CD8-positive, alpha-beta memory T cell (primary cell): ENCODE data around the gene RGS7BP. TPM values are rescaled to one million over a fixed set of nuclear protein-coding genes. Genes with fewer than 3 reads are reported as not detected.

Source experiments
- CTCF ChIA-PET: fragments of 350-600 bp; sonication (Branson Sonifier 250); formaldehyde crosslinking; loops from one replicate; lab custom pipeline; 2021; ENCODE audit warnings: antibody characterized with exemption; lab: Charles Lee
- POLR2A ChIA-PET: fragments of 350-600 bp; sonication (Branson Sonifier 250); formaldehyde crosslinking; loops from one replicate; lab custom pipeline; 2021; ENCODE audit warnings: antibody characterized with exemption; lab: Charles Lee
- DNase-seq, 5 donors: peaks; one replicate each; pipeline versions ENCODE4 v3.0.0 to v3.0.0-alpha.2; 2020 to 2022; ENCODE audit warnings: mixed read lengths in 1 of 5
- H3K27ac ChIP-seq: one replicate; pipeline ENCODE4 v1.7.0; 2013; ENCODE audit warnings: low read depth, mild to moderate bottlenecking, low read length, moderate library complexity
- H3K27me3 ChIP-seq: 2 replicates; pipeline ENCODE4 v1.7.0; 2013; ENCODE audit warnings: low read length, mild to moderate bottlenecking; ENCODE audit not compliant: insufficient read depth, poor library complexity, severe bottlenecking
- H3K36me3 ChIP-seq: 2 replicates; pipeline ENCODE4 v1.7.0; 2013; ENCODE audit warnings: mild to moderate bottlenecking, low read length, moderate library complexity; ENCODE audit not compliant: insufficient read depth
- H3K4me1 ChIP-seq: 2 replicates; pipeline ENCODE4 v1.7.0; 2013; ENCODE audit warnings: mild to moderate bottlenecking, low read length, moderate library complexity; ENCODE audit not compliant: insufficient read depth
- H3K4me3 ChIP-seq: 2 replicates; pipeline ENCODE4 v1.7.0; 2013; ENCODE audit warnings: mild to moderate bottlenecking, low read length
- H3K9me3 ChIP-seq: 2 replicates; pipeline ENCODE4 v1.7.0; 2013; ENCODE audit warnings: mild to moderate bottlenecking, low read length
- H3K27ac Mint-ChIP-seq, 8 donors: one replicate each; pipeline ENCODE4 v1.8.0; 2020 to 2021; ENCODE audit warnings: mixed read lengths in 8 of 8, mild to moderate bottlenecking in 6 of 8, inconsistent platforms in 3 of 8, moderate library complexity in 3 of 8
- H3K27me3 Mint-ChIP-seq, 2 donors: one replicate each; pipeline ENCODE4 v1.8.0; 2020 to 2021; ENCODE audit warnings: mixed read lengths in 2 of 2, mild to moderate bottlenecking in 1 of 2, moderate library complexity in 1 of 2
- H3K36me3 Mint-ChIP-seq, 3 donors: one replicate each; pipeline ENCODE4 v1.8.0; 2020 to 2021; ENCODE audit warnings: mixed read lengths in 3 of 3, inconsistent platforms in 1 of 3, mild to moderate bottlenecking in 1 of 3
- H3K4me1 Mint-ChIP-seq, 3 donors: one replicate each; pipeline ENCODE4 v1.8.0; 2020 to 2021; ENCODE audit warnings: mixed read lengths in 3 of 3, inconsistent platforms in 1 of 3, mild to moderate bottlenecking in 1 of 3
- H3K4me3 Mint-ChIP-seq, 7 donors: one replicate each; pipeline ENCODE4 v1.8.0; 2020 to 2021; ENCODE audit warnings: mixed read lengths in 7 of 7, mild to moderate bottlenecking in 6 of 7, moderate library complexity in 4 of 7, inconsistent platforms in 2 of 7
- H3K9me3 Mint-ChIP-seq, 5 donors: one replicate each; pipeline ENCODE4 v1.8.0; 2020 to 2022; ENCODE audit warnings: mixed read lengths in 5 of 5, mild to moderate bottlenecking in 3 of 5, moderate library complexity in 2 of 5, inconsistent platforms in 1 of 5
- polyA plus RNA-seq: library from polyadenylated mRNA; unstranded; fragments of 300-500 nt; fragmentation: Illumina TruSeq; gene quantifications from one replicate; pipeline ENCODE4 v1.2.3, GENCODE V29; 2021
- total RNA-seq, 2 experiments: library from RNA; stranded (reverse); gene quantifications; one replicate each; pipeline ENCODE4 v1.2.3, GENCODE V29; 2021

Gene RGS7BP
- total RNA-seq (not detected), polyA plus RNA-seq (0.40 TPM)

- H3K27me3 Mint-ChIP-seq, result peaks cover 19 to 40% of the 10 kb centered on the region in 2 donors
- Histone ChIP-seq H3K4me3 (no peak within 1 kb of the TSS), H3K27me3 (peaks cover 4% of the 10 kb centered on the region), H3K27ac (no peak within 1 kb of the TSS), H3K4me1 (no peaks in the 10 kb centered on the region), H3K36me3 (no peaks in the 10 kb centered on the region), H3K9me3 (no peaks in the 10 kb centered on the region)
- H3K36me3 Mint-ChIP-seq, result no peaks in the 10 kb centered on the region
- peak within 1 kb of the TSS in 2 of 8 donors; percentile 6 to 26 for H3K27ac Mint-ChIP-seq
- H3K4me3 Mint-ChIP-seq, result peak within 1 kb of the TSS in 6 of 7 donors; percentile 65 to 83 (median 69)
- H3K9me3 Mint-ChIP-seq, result peaks cover 0 to 8% (median 0%) of the 10 kb centered on the region in 5 donors
- peaks cover 5 to 8% (median 6%) of the 10 kb centered on the region in 3 donors for H3K4me1 Mint-ChIP-seq
- no peak for DNase-seq
- CTCF ChIA-PET, result no interaction called here
- POLR2A ChIA-PET, result no interaction called here
Measured at GRCh38 chr5:64505769-64506566, at the start of gene RGS7BP. Gene RGS7BP, plus strand, starts transcription at chr5:64506015. Its CDS starts 610 bp downstream, at chr5:64506625.

GRCh38 chr5:64457846-64458245, 48.0 kb upstream of the RGS7BP start:
- Histone ChIP-seq H3K9me3 (no peaks in the 10 kb centered on the region), H3K4me1 (no peaks in the 10 kb centered on the region), H3K27me3 (no peaks in the 10 kb centered on the region), H3K27ac (no peak overlapping the region), H3K36me3 (no peaks in the 10 kb centered on the region), H3K4me3 (no peak overlapping the region)
- Mint-ChIP-seq H3K36me3 (no peaks in the 10 kb centered on the region), H3K27ac (no peak overlapping the region), H3K9me3 (peaks cover 0 to 14% (median 5%) of the 10 kb centered on the region in 5 donors), H3K4me3 (no peak overlapping the region), H3K27me3 (no peaks in the 10 kb centered on the region), H3K4me1 (no peaks in the 10 kb centered on the region)
- ChIA-PET POLR2A (no interaction called here), CTCF (no interaction called here)
- DNase-seq, result no peak

GRCh38 chr5:64458948-64459347, 46.9 kb upstream of the RGS7BP start:
- Histone ChIP-seq H3K4me3 (no peak overlapping the region), H3K27ac (no peak overlapping the region), H3K36me3 (no peaks in the 10 kb centered on the region), H3K9me3 (no peaks in the 10 kb centered on the region), H3K4me1 (no peaks in the 10 kb centered on the region), H3K27me3 (no peaks in the 10 kb centered on the region)
- peaks cover 0 to 17% (median 7%) of the 10 kb centered on the region in 5 donors for H3K9me3 Mint-ChIP-seq
- no peaks in the 10 kb centered on the region for H3K27me3 Mint-ChIP-seq
- no peaks in the 10 kb centered on the region for H3K36me3 Mint-ChIP-seq
- H3K4me3 Mint-ChIP-seq, result no peak overlapping the region
- no peaks in the 10 kb centered on the region for H3K4me1 Mint-ChIP-seq
- CTCF ChIA-PET, result no interaction called here
- H3K27ac Mint-ChIP-seq, result no peak overlapping the region
- no peak for DNase-seq
- POLR2A ChIA-PET, result no interaction called here

GRCh38 chr5:64462391-64462790, 43.4 kb upstream of the RGS7BP start:
- Histone ChIP-seq H3K27me3 (no peaks in the 10 kb centered on the region), H3K27ac (no peak overlapping the region), H3K9me3 (no peaks in the 10 kb centered on the region), H3K4me3 (no peak overlapping the region), H3K4me1 (no peaks in the 10 kb centered on the region), H3K36me3 (no peaks in the 10 kb centered on the region)
- CTCF ChIA-PET, result no interaction called here
- no peak overlapping the region for H3K4me3 Mint-ChIP-seq
- H3K9me3 Mint-ChIP-seq, result peaks cover 0 to 19% (median 7%) of the 10 kb centered on the region in 5 donors
- no peak overlapping the region for H3K27ac Mint-ChIP-seq
- no peaks in the 10 kb centered on the region for H3K36me3 Mint-ChIP-seq
- DNase-seq, result no peak
- POLR2A ChIA-PET, result no interaction called here
- no peaks in the 10 kb centered on the region for H3K4me1 Mint-ChIP-seq
- H3K27me3 Mint-ChIP-seq, result no peaks in the 10 kb centered on the region

- Mint-ChIP-seq H3K4me1 (no peaks in the 10 kb centered on the region), H3K27ac (no peak overlapping the region), H3K4me3 (no peak overlapping the region), H3K36me3 (no peaks in the 10 kb centered on the region), H3K9me3 (peaks cover 0 to 6% (median 3%) of the 10 kb centered on the region in 5 donors), H3K27me3 (no peaks in the 10 kb centered on the region)
- Histone ChIP-seq H3K27ac (no peak overlapping the region), H3K27me3 (no peaks in the 10 kb centered on the region), H3K9me3 (no peaks in the 10 kb centered on the region), H3K36me3 (no peaks in the 10 kb centered on the region), H3K4me1 (no peaks in the 10 kb centered on the region), H3K4me3 (no peak overlapping the region)
- POLR2A ChIA-PET, result no interaction called here
- CTCF ChIA-PET, result no interaction called here
- DNase-seq, result no peak
Measured at GRCh38 chr5:64486163-64486562, 19.7 kb upstream of the RGS7BP start.

GRCh38 chr5:64487283-64487682, 18.5 kb upstream of the RGS7BP start:
- Mint-ChIP-seq H3K4me3 (no peak overlapping the region), H3K27me3 (no peaks in the 10 kb centered on the region), H3K36me3 (no peaks in the 10 kb centered on the region), H3K9me3 (peaks cover 0 to 6% (median 3%) of the 10 kb centered on the region in 5 donors), H3K4me1 (no peaks in the 10 kb centered on the region), H3K27ac (no peak overlapping the region)
- DNase-seq, result no peak
- CTCF ChIA-PET, result interaction anchor here (0.7 kb wide), 1 partner anchor 14 kb away, joined by 3 read pairs; no protein-coding TSS in a partner anchor
- Histone ChIP-seq H3K4me3 (no peak overlapping the region), H3K27ac (no peak overlapping the region), H3K27me3 (no peaks in the 10 kb centered on the region), H3K9me3 (no peaks in the 10 kb centered on the region), H3K4me1 (no peaks in the 10 kb centered on the region), H3K36me3 (no peaks in the 10 kb centered on the region)
- POLR2A ChIA-PET, result no interaction called here

- no peaks in the 10 kb centered on the region for H3K9me3 ChIP-seq
- H3K36me3 ChIP-seq, result no peaks in the 10 kb centered on the region
- peaks cover 0 to 5% (median 3%) of the 10 kb centered on the region in 5 donors for H3K9me3 Mint-ChIP-seq
- CTCF ChIA-PET, result no interaction called here
- H3K4me1 ChIP-seq, result no peaks in the 10 kb centered on the region
- no peak overlapping the region for H3K4me3 ChIP-seq
- no peaks in the 10 kb centered on the region for H3K36me3 Mint-ChIP-seq
- H3K27me3 ChIP-seq, result no peaks in the 10 kb centered on the region
- H3K4me3 Mint-ChIP-seq, result no peak overlapping the region
- POLR2A ChIA-PET, result no interaction called here
- DNase-seq, result no peak
- no peak overlapping the region for H3K27ac Mint-ChIP-seq
- no peak overlapping the region for H3K27ac ChIP-seq
- H3K27me3 Mint-ChIP-seq, result no peaks in the 10 kb centered on the region
- no peaks in the 10 kb centered on the region for H3K4me1 Mint-ChIP-seq
Measured at GRCh38 chr5:64489857-64490256, 16.0 kb upstream of the RGS7BP start.

- Mint-ChIP-seq H3K27ac (no peak overlapping the region), H3K27me3 (peaks cover 0 to 3% of the 10 kb centered on the region in 2 donors), H3K4me3 (no peak overlapping the region), H3K36me3 (no peaks in the 10 kb centered on the region), H3K9me3 (peaks cover 0 to 5% (median 0%) of the 10 kb centered on the region in 5 donors), H3K4me1 (no peaks in the 10 kb centered on the region)
- Histone ChIP-seq H3K27me3 (no peaks in the 10 kb centered on the region), H3K4me3 (no peak overlapping the region), H3K36me3 (no peaks in the 10 kb centered on the region), H3K27ac (no peak overlapping the region), H3K4me1 (no peaks in the 10 kb centered on the region), H3K9me3 (no peaks in the 10 kb centered on the region)
- ChIA-PET CTCF (no interaction called here), POLR2A (no interaction called here)
- DNase-seq, result no peak
Measured at GRCh38 chr5:64497386-64497785, 8.4 kb upstream of the RGS7BP start.
